Esophagus squamous epithelium (tissue), 5 donors: ENCODE measurements around the gene XYLT2. TPM values are rescaled to one million over a fixed set of nuclear protein-coding genes. Genes with fewer than 3 reads are reported as not detected.
A peak's percentile ranks its signal among the peaks of the same experiment; 100 is the strongest.

Source experiments
- DNase-seq: peaks from one replicate; lab custom pipeline; 2025; lab: John Stamatoyannopoulos, UW
- H3K27ac ChIP-seq, 4 donors: fragments of 200-600 bp; sonication (generic); one replicate each; pipeline ENCODE4 v1.5.1; 2016 to 2019; ENCODE audit warnings: mild to moderate bottlenecking in 1 of 4
- H3K27me3 ChIP-seq, 4 donors: fragments of 200-600 bp; sonication (generic); 1 replicate in 3 of 4; 2 replicates in 1 of 4; pipeline versions ENCODE4 v1.5.1 to v1.6.0; 2017 to 2021; ENCODE audit warnings: antibody characterized with exemption in 1 of 4
- H3K36me3 ChIP-seq, 3 donors: fragments of 200-600 bp; sonication (generic); one replicate each; pipeline ENCODE4 v1.5.1; 2016 to 2019
- H3K4me1 ChIP-seq, 3 donors: fragments of 200-600 bp; sonication (generic); one replicate each; pipeline ENCODE4 v1.5.1; 2017 to 2019
- H3K4me3 ChIP-seq, 4 donors: fragments of 200-600 bp; sonication (generic); 1 replicate in 3 of 4; 2 replicates in 1 of 4; pipeline ENCODE4 v1.5.1; 2016 to 2019; ENCODE audit warnings: mild to moderate bottlenecking in 2 of 4, moderate library complexity in 1 of 4
- H3K9me3 ChIP-seq, 3 donors: fragments of 200-600 bp; sonication (generic); one replicate each; pipeline ENCODE4 v1.5.1; 2016 to 2019
- POLR2A ChIP-seq, 4 donors: fragments of 450-650 bp; IDR thresholded peaks; one replicate each; pipeline ENCODE4 v1.6.1; 2017; ENCODE audit warnings: antibody characterized with exemption in 4 of 4, mild to moderate bottlenecking in 4 of 4, moderate library complexity in 3 of 4
- WGBS, 2 donors: methylation state at CpG; one replicate each; pipeline ENCODE4 v1.1.5; 2018; 5-methylcytosine and 5-hydroxymethylcytosine counted together
- intact Hi-C: fragments of 100-400 bp; cut with DNase I; formaldehyde crosslinking; loops from one replicate; pipeline ENCODE4 v1.15.0; 2022
- total RNA-seq, 4 donors: library from RNA; depleted of rRNA; stranded (reverse); fragments of >200 nt; gene quantifications; one replicate each; pipeline ENCODE4 v1.1.0, GENCODE V29; 2016
- TF ChIP-seq, protein P1 (sequence below), 6 experiments: fragments of 450-650 bp in 4 of 6; fragments of 200-600 bp in 2 of 6; sonication (generic) in 2 of 6; IDR thresholded peaks; one replicate each; pipeline ENCODE4 v1.5.1; 2016 to 2019; ENCODE audit warnings: antibody characterized with exemption in 6 of 6, mild to moderate bottlenecking in 4 of 6, moderate library complexity in 4 of 6
- donor health status: DM: yes; HTN: yes; CAD: no.

XYLT2 gene
- total RNA-seq, 4 donors from 2014 or later: 10.0 to 17.5 (median 13.5) TPM

DNA sequence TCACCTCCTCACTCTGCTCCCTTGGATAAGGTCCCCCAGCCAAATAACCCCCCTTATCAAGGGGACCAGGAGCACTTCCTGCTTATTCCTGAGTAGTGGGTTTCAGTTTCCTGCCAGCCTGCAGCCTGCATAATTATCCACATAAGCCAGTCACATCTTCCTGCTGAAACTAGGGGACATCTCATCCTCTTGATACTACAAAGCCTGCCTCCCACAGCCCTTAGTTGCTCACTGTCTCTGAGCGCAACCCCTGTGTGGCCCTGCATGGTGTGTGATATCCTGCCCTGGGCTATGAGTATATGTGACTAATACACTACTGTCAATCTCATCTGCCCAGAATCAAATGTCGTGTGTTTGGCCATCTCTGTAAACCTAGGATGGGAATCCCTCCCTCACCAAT, 8.0 kb upstream of the XYLT2 start:
- Histone ChIP-seq H3K27me3 (no peaks in the 10 kb centered on the region), H3K36me3 (no peaks in the 10 kb centered on the region), H3K4me3 (no peak overlapping the region), H3K27ac (no peak overlapping the region), H3K4me1 (no peaks in the 10 kb centered on the region), H3K9me3 (no peaks in the 10 kb centered on the region)
- 29 to 78% methylated on average over 1 to 2 of the region's 2 CpGs for WGBS, 2 donors
- DNase-seq: no peak
- TF ChIP-seq POLR2A (IDR thresholded peaks at IDR 0.05): no peak
- TF ChIP-seq, protein P1, sequence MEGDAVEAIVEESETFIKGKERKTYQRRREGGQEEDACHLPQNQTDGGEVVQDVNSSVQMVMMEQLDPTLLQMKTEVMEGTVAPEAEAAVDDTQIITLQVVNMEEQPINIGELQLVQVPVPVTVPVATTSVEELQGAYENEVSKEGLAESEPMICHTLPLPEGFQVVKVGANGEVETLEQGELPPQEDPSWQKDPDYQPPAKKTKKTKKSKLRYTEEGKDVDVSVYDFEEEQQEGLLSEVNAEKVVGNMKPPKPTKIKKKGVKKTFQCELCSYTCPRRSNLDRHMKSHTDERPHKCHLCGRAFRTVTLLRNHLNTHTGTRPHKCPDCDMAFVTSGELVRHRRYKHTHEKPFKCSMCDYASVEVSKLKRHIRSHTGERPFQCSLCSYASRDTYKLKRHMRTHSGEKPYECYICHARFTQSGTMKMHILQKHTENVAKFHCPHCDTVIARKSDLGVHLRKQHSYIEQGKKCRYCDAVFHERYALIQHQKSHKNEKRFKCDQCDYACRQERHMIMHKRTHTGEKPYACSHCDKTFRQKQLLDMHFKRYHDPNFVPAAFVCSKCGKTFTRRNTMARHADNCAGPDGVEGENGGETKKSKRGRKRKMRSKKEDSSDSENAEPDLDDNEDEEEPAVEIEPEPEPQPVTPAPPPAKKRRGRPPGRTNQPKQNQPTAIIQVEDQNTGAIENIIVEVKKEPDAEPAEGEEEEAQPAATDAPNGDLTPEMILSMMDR (IDR thresholded peaks at IDR 0.05): no peak
- intact Hi-C loops: no loop called here

- intact Hi-C loops: no loop called here
- Histone ChIP-seq H3K4me1 (no peaks in the 10 kb centered on the region), H3K27me3 (no peaks in the 10 kb centered on the region), H3K9me3 (no peaks in the 10 kb centered on the region), H3K36me3 (no peaks in the 10 kb centered on the region), H3K27ac (no peak overlapping the region), H3K4me3 (no peak overlapping the region)
- no peak for DNase-seq
- no peak for TF ChIP-seq POLR2A (IDR thresholded peaks at IDR 0.05)
- TF ChIP-seq, protein P1 (IDR thresholded peaks at IDR 0.05): no peak
Measured at GRCh38 chr17:50338645-50339044, 7.3 kb upstream of the XYLT2 start.

GRCh38 chr17:50339381-50339780, 6.5 kb upstream of the XYLT2 start:
- intact Hi-C loops: no loop called here
- no peaks in the 10 kb centered on the region for H3K27me3 ChIP-seq
- no peaks in the 10 kb centered on the region for H3K36me3 ChIP-seq
- H3K9me3 ChIP-seq: no peaks in the 10 kb centered on the region
- no peak overlapping the region for H3K4me3 ChIP-seq
- TF ChIP-seq POLR2A (IDR thresholded peaks at IDR 0.05): no peak
- TF ChIP-seq, protein P1 (IDR thresholded peaks at IDR 0.05): no peak
- DNase-seq: no peak
- no peak overlapping the region for H3K27ac ChIP-seq
- H3K4me1 ChIP-seq: no peaks in the 10 kb centered on the region

DNA sequence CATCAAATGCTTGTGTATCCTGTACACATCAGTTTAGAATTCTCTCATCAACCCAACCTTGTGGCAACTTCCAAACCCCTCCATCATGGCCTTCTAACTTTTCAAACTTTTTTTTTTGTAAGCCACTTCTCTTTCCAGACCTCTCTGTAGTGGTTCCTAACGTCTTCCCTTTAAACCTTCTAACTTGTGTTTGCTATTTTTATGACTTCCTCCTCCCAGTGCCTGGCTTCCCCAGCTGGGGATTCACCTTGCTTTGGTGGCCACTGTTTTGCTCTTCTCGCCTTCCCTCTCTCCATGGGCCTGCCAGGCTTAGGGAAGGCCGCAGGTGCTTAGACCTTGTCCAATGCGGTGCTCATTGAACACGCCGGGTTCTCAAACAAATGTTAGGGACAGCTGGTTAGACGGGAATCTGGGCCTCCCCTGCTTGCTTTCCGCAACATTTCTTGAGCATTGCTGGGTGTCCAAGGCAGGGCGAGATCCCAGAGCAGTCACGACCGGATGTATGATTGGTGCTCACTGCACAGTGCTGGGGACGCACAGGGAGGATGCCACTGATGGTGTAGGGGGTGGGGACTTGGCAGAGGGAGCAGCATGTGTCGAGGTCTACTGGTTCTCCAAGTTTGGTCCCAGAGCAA, 1.1 kb upstream of the XYLT2 start:
- 59 to 63% methylated on average over 8 to 13 of the region's 13 CpGs for WGBS, 2 donors
- Histone ChIP-seq H3K27ac (no peak overlapping the region), H3K4me1 (peaks cover 20 to 41% (median 31%) of the 10 kb centered on the region in 3 donors)

More for the DNA sequence above, 1.1 kb upstream of the XYLT2 start:
- Histone ChIP-seq H3K27me3 (no peaks in the 10 kb centered on the region), H3K4me3 (peak overlapping the region in 1 of 4 donors; percentile 72), H3K36me3 (no peaks in the 10 kb centered on the region), H3K9me3 (no peaks in the 10 kb centered on the region)
- DNase-seq: no peak
- TF ChIP-seq, protein P1 (IDR thresholded peaks at IDR 0.05): no peak
- TF ChIP-seq POLR2A (IDR thresholded peaks at IDR 0.05): no peak
- intact Hi-C loops: no loop called here
